ENCODE data around the gene PMPCB. TPM values are rescaled to one million over a fixed set of nuclear protein-coding genes. Genes with fewer than 3 reads are reported as not detected.
"Not testable (repeated sequence)": the region's sequence is repeated elsewhere in the genome, so short reads cannot be mapped to it uniquely, and the experiment has no call there.

PMPCB gene, protein sequence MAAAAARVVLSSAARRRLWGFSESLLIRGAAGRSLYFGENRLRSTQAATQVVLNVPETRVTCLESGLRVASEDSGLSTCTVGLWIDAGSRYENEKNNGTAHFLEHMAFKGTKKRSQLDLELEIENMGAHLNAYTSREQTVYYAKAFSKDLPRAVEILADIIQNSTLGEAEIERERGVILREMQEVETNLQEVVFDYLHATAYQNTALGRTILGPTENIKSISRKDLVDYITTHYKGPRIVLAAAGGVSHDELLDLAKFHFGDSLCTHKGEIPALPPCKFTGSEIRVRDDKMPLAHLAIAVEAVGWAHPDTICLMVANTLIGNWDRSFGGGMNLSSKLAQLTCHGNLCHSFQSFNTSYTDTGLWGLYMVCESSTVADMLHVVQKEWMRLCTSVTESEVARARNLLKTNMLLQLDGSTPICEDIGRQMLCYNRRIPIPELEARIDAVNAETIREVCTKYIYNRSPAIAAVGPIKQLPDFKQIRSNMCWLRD
- total RNA-seq (10 to 100 TPM; 43.8 to 54.3 (median 48.2) TPM), polyA plus RNA-seq (10 to 100 TPM; 39.9 to 52.0 (median 40.0) TPM)
- long read RNA-seq, donor 1, transcript PMPCB-201 (13 exons, 2,472 nt), result major isoform, 36 of 41 reads
- long read RNA-seq, donor 1, partial matches to known transcripts, result 1 of 41 reads
- long read RNA-seq, donor 1, other reads (novel, unspliced or antisense), result 4 of 41 reads
- long read RNA-seq, donor 2, transcript PMPCB-201 (13 exons, 2,472 nt), result major isoform, 49 of 59 reads
- long read RNA-seq, donor 2, partial matches to known transcripts, result 2 of 59 reads
- long read RNA-seq, donor 2, other reads (novel, unspliced or antisense), result 5 of 59 reads

GRCh38 chr7:103296901-103297836 is at the start of gene PMPCB:
Gene PMPCB, plus strand, starts transcription at chr7:103297435. Its CDS starts 25 bp downstream, at chr7:103297460.
- ATAC-seq (peak; percentile 97 to 99 (median 98)), DNase-seq (peak; percentile 96 to 97)
- peak within 1 kb of the TSS; percentile 85 for H3K4me3 ChIP-seq
- no peaks in the 10 kb centered on the region for H3K9me3 ChIP-seq
- H3K27me3 ChIP-seq (ENCODE audit: insufficient read depth in 3 of 3, low read length in 2 of 3), result no peaks in the 10 kb centered on the region
- peaks cover 10 to 38% of the 10 kb centered on the region in 2 donors for H3K36me3 ChIP-seq (ENCODE audit: insufficient read depth in 1 of 2, low read depth in 1 of 2)
- intact Hi-C loops (cut with DNase I), result loop anchor here (2.0 to 5.0 kb wide), 3 partner anchors 48 to 110 kb away; partner anchors contain the start of genes DNAJC2 (in 1 of the 2) and PSMC2 (in 1 of the 2)
- 2 to 4% (median 2%) methylated on average over 48 to 52 of the region's 52 CpGs for WGBS, 3 donors
- H3K4me1 ChIP-seq, result peaks cover 10% of the 10 kb centered on the region
- H3K27ac ChIP-seq, result peak within 1 kb of the TSS; percentile 86
- TF ChIP-seq CTCF (IDR thresholded peaks at IDR 0.05), result peak; percentile 97

- ATAC-seq; H3K9me3 ChIP-seq; H3K4me1 ChIP-seq; H3K27ac ChIP-seq; H3K4me3 ChIP-seq; H3K27me3 ChIP-seq (ENCODE audit: insufficient read depth in 3 of 3, low read length in 2 of 3); intact Hi-C loops (cut with DNase I); H3K36me3 ChIP-seq (ENCODE audit: insufficient read depth in 1 of 2, low read depth in 1 of 2); DNase-seq: not testable (repeated sequence)
- WGBS, 3 donors, result 54 to 57% (median 57%) methylated on average over 3 of the region's 3 CpGs
Measured at GRCh38 chr7:103253699-103254506, 43.3 kb upstream of the PMPCB start.

- H3K27ac ChIP-seq; H3K9me3 ChIP-seq; H3K4me1 ChIP-seq; H3K4me3 ChIP-seq; intact Hi-C loops (cut with DNase I); H3K36me3 ChIP-seq (ENCODE audit: insufficient read depth in 1 of 2, low read depth in 1 of 2); DNase-seq; ATAC-seq; H3K27me3 ChIP-seq (ENCODE audit: insufficient read depth in 3 of 3, low read length in 2 of 3): not testable (repeated sequence)
- 84 to 89% (median 85%) methylated on average over 2 of the region's 2 CpGs for WGBS, 3 donors
Measured at GRCh38 chr7:103264054-103264453, 33.2 kb upstream of the PMPCB start.

- H3K27ac ChIP-seq; DNase-seq; H3K36me3 ChIP-seq (ENCODE audit: insufficient read depth in 1 of 2, low read depth in 1 of 2); H3K27me3 ChIP-seq (ENCODE audit: insufficient read depth in 3 of 3, low read length in 2 of 3); intact Hi-C loops (cut with DNase I); H3K4me3 ChIP-seq; ATAC-seq; H3K9me3 ChIP-seq; H3K4me1 ChIP-seq: not testable (repeated sequence)
- 24 to 28% (median 28%) methylated on average over 2 of the region's 2 CpGs for WGBS, 3 donors
Measured at GRCh38 chr7:103266229-103266628, 31.0 kb upstream of the PMPCB start.

DNA sequence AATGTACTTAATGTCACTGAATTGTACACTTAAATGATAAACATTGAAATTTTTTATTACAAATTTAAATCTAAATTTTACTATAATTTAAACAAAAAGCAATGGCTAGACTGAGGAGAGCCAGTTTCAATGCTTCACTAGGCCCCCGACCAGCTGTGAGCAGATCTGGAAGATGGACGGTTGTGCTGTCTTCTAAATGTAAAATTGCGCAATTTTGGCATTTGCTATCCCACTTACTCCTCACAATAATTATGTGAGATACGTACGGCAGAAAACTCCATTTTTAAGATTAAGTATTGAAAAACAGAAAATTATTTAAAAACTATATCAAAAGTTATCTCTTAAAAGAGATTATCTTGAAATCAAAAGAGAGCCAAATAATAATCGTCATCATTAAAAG is 23.9 kb upstream of the PMPCB start:
- H3K27ac ChIP-seq; intact Hi-C loops (cut with DNase I); H3K36me3 ChIP-seq (ENCODE audit: insufficient read depth in 1 of 2, low read depth in 1 of 2); DNase-seq; ATAC-seq; H3K9me3 ChIP-seq; H3K4me1 ChIP-seq; H3K27me3 ChIP-seq (ENCODE audit: insufficient read depth in 3 of 3, low read length in 2 of 3); H3K4me3 ChIP-seq: not testable (repeated sequence)
- WGBS, 3 donors, result 89 to 92% (median 91%) methylated on average over 6 of the region's 6 CpGs

- H3K27ac ChIP-seq; intact Hi-C loops (cut with DNase I); H3K36me3 ChIP-seq (ENCODE audit: insufficient read depth in 1 of 2, low read depth in 1 of 2); H3K4me3 ChIP-seq; H3K4me1 ChIP-seq; H3K27me3 ChIP-seq (ENCODE audit: insufficient read depth in 3 of 3, low read length in 2 of 3); ATAC-seq; H3K9me3 ChIP-seq: not testable (repeated sequence)
- WGBS, 3 donors, result 96 to 97% (median 97%) methylated on average over 18 to 24 of the region's 24 CpGs
- peak in 1 of 2 donors; percentile 43 for DNase-seq
Measured at GRCh38 chr7:103274867-103275266, 22.4 kb upstream of the PMPCB start.

GRCh38 chr7:103278195-103278594 is 19.0 kb upstream of the PMPCB start:
- H3K9me3 ChIP-seq; DNase-seq; ATAC-seq; H3K4me1 ChIP-seq; H3K27ac ChIP-seq; H3K27me3 ChIP-seq (ENCODE audit: insufficient read depth in 3 of 3, low read length in 2 of 3); H3K4me3 ChIP-seq; intact Hi-C loops (cut with DNase I); H3K36me3 ChIP-seq (ENCODE audit: insufficient read depth in 1 of 2, low read depth in 1 of 2): not testable (repeated sequence)
- 76 to 85% (median 84%) methylated on average over 2 of the region's 2 CpGs for WGBS, 3 donors

GRCh38 chr7:103279636-103279962 is 17.6 kb upstream of the PMPCB start:
- ATAC-seq, result peak in 3 of 4 donors; percentile 25 to 60 (median 47)
- WGBS, 3 donors, result 0 to 3% (median 2%) methylated on average over 12 of the region's 12 CpGs
- H3K27me3 ChIP-seq (ENCODE audit: insufficient read depth in 3 of 3, low read length in 2 of 3); H3K27ac ChIP-seq; intact Hi-C loops (cut with DNase I); DNase-seq; H3K9me3 ChIP-seq; H3K4me1 ChIP-seq; H3K36me3 ChIP-seq (ENCODE audit: insufficient read depth in 1 of 2, low read depth in 1 of 2): not testable (repeated sequence)
- H3K4me3 ChIP-seq, result peak overlapping the region; percentile 75
